Left lobe of liver (tissue), 2 donors: ENCODE results near the gene KIT. TPM values are rescaled to one million over a fixed set of nuclear protein-coding genes. Genes with fewer than 3 reads are reported as not detected.

ENCODE experiments used
- ATAC-seq: fragments of 200-7000 bp; cut with Tn5 transposase; one replicate; pipeline ENCODE4 v1.9.1; 2020; ENCODE audit warnings: mild to moderate bottlenecking, moderate library complexity
- DNase-seq: peaks from one replicate; pipeline ENCODE4 v3.0.0-alpha.2; 2020; ENCODE audit warnings: low spot score
- total RNA-seq: library from RNA; stranded (reverse); gene quantifications from one replicate; pipeline ENCODE4 v1.2.1, GENCODE V29; 2021
- donor health status: DM: no; HTN: no; CAD: no; lungs with moderate emphysema.
- donor health status: DM: no; HTN: yes; CAD: no.

KIT gene
- total RNA-seq, 1 donor from 2014 or later, result 0.23 TPM

DNA sequence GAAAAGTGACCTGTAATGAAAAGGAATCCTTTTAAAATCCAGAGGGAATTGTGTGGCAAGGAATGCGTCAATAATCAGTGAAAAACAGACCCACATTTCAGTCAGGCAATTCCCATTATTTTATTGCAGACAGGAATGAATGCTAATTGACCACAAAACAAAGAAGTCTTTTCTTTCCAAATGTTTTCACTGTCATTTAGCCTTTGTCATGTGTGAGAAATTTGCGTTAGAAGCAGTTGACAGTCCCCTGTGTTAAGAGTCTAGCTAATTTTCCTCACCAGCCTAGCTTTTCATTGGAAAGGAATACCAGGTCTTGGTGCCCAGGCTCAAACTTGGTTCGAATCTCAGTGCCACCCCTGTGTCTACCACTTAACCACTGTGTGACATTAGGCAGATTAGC lies 83.4 kb downstream of the KIT start:
- no peak for ATAC-seq
- DNase-seq, result no peak

DNA sequence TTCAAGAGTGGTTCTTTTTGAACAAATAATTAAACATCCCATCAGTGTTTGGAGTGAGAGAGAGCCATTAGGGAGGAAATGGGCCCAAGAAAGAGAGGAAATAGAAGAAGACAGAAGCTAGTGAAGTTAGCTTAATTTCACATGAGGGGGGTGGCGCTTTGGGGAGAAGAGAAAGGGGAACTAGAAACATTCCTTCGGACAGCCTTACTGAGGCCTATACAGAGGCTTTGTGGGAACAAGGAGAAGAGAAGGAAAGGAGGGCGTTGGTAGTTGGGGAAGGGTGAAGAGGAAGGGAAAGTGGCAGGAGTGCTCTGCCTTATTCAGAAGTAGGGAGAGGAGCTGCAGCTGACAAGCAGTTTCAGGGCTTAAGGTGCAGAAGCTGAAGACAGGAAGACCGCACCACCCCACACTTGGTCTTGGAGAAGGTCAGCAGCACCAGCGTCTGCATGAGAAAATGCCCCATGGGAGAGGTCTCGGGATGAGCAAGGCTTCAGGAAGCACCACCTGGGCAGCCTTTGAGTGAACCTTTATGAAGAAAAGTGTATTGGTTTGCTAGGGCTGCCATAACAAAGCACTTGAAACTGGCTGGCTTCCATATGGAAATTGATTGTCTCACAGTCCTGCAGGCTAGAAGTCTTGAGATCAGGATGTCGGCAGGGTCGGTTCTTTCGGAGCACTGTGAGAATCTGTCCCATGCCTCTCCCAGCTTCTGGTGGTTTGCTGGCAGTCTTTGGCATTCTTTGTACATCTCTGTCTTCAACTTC lies 85.1 kb downstream of the KIT start:
- ATAC-seq, result peak; percentile 38

DNA sequence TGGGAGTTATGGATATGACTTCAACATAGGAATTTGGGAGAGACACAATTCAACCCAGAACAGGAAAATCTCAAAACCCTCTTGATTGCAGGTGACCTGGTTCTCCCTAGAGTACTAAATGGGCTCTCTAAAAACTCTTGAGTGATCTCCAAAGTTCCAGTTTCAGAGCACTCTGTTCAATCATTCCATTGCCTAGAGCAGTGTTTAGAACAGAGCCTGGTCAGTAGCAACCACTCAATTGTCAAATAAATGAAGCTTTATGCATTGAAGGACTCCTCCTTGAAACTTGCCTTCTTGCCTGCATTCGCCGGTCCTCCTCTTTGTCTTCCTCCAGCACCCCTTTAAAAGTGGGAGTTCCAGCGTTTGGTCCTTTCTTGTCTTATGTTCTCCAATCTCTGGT lies 85.8 kb downstream of the KIT start:
- DNase-seq, result no peak
- no peak for ATAC-seq

More for the DNA sequence above, 85.1 kb downstream of the KIT start:
- no peak for DNase-seq

DNA sequence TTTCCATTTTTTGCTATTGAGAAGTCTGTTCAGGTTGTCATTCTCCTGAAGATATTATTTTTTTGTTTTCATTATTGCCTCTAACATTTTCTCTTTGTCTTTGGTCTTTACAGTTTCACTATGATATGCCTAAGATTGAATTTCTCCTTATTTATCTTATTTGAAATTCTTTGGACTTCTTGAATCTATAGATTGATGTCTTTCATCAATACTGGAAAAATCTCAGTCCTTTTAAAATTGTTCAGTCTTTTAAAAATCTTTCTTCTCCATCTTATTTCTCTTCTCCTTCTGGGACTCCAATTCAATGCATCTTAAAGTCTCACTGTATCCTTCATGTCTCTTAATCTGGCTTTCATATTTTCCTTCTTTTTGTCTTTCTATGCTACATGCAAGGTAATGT lies 86.7 kb downstream of the KIT start:
- DNase-seq, result no peak
- no peak for ATAC-seq

DNA sequence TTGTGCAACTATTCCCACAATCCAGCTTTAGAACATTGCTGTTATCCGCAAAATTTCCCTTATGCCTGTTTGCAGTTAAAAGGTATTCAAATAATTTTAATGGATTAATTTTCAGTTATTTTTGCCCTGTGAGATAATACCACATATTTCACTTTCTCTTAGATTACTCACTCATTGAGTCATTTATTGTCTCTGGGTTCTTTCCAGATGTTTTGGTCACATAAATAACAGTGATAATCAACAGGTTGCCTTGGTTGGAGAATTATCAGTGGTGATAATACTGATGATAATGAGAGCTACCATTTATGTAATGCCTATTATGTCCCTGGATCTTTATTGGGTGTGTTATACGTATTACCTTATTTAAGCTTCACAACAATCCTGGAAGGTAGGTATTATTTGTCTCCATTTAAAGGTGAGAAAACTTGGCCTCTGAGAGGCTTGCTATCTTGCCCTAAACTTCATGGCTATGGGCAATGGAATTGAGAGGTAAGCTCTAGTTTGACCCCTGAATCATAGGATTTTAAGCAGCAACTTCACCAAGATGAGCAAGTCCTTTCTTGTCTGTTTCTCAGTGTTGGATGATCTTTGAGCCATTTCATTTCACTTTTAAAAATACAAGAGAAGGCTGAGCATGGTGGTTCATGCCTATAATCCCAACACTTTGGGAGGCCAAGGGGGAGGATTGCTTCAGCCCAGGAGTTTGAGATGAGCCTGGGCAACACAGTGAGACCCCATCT lies 87.4 kb downstream of the KIT start:
- DNase-seq (no peak), ATAC-seq (no peak)

DNA sequence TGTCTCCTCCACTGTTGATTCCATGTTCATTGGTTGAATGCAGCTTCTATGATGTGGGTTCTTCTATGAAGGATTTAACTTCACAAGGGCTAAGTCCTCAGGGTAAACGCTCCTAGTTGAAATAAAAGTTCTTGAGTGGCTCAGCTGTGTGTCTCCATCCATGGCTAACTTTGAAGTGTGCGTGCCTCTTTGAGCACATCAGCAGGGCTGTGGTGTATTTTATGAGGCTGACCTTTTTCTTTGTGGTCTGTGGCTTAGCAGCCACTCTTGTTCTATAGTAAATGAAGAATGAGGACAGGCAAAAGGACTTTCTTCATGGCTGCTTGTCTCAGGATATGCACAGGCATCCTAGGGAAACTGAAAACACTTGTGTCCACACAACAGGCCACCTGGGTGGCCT lies 88.5 kb downstream of the KIT start:
- DNase-seq (no peak), ATAC-seq (no peak)

DNA sequence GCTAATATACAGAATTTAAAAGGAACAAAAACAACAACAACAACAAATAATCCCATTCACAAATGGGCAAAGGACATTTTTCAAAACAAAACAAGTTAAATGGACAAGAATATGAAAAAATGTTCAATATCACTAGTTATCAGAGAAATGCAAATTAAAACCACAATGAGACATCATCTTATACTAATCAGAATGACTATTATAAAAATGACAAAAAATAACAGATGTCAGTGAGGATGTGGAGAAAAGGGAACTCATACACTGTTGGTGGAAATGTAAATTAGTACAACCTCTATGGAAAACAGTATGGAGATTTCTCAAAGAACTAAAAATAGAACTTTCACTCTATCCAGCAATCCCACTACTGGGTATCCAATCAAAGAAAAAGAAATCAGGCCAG lies 92.6 kb downstream of the KIT start:
- DNase-seq (no peak), ATAC-seq (no peak)

DNA sequence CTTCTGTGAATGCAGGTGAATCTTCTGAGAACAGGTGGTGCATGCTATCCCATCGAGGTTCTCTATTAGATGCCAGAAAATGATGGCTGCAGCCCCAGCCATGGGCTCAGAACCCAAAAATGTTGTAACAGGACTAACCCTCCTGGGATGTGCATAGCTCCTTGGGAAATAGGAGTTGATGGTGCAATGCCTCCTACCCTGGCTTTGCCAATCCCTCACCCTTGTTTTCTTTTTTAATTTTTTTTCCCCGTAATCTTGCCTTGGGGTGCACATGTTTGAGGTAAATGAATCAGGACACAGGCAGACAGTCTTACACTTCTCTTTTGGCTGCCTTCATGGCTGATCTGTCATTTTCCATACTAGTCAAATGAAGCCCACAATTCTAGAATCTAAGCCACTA lies 96.6 kb downstream of the KIT start:
- DNase-seq, result no peak
- ATAC-seq, result no peak

DNA sequence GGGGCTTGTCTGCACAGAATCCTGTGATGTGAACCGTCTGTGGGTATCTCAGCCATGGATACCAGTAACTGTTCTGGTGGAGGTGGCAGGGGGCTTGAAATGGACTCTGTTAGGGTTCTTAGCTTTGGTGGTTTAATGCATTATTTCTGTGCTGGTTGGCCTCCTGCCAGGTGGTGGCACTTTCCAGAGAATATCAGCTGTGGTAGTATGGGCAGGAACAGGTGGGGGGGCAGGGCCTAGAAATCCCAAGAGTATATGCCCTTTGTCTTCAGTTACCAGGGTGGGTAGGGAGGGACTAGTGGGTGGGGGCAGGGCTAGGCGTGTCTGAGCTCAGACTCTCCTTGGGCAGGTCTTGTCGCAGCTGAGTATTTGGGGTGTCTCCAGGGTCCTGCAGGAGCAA lies 106.7 kb downstream of the KIT start:
- ATAC-seq, result no peak
- no peak for DNase-seq

DNA sequence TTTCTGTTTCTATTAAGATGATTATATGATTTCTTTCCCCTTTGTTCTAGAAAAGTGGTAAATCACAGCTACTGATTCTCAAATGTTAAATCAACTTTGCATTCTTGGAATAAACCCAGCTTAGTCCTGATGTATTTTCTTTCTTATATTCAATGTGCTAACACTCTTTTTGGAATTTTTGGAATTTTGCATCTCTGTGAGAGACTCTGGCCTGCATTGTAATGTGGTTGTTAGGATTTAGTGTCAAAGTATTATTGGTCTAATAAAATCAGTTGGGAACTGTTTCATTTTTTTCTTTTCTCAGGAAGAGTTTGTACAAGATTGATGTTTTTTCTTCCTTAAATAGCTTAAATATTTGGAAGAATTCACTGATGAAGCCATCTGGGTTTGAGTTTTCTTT lies 109.6 kb downstream of the KIT start:
- DNase-seq (no peak), ATAC-seq (no peak)

DNA sequence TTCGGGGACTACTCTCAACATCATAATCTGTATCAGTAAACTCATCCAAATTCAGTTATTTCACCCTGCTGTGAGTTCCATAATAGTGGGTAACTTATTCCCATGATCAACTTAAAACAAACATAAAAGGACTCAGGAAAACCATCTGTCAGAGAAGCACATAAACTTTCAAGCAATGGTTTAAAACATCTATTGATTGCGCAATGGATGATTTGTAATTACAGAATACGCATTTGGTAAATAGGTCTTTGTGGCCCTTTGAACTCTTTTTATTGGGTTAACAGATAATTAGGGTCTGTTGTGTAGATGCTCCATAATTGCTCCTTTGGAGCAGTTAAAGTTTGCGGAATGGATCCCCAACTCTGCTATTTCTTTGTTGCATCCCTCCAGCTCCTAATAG lies 115.3 kb downstream of the KIT start:
- ATAC-seq (no peak), DNase-seq (no peak)

DNA sequence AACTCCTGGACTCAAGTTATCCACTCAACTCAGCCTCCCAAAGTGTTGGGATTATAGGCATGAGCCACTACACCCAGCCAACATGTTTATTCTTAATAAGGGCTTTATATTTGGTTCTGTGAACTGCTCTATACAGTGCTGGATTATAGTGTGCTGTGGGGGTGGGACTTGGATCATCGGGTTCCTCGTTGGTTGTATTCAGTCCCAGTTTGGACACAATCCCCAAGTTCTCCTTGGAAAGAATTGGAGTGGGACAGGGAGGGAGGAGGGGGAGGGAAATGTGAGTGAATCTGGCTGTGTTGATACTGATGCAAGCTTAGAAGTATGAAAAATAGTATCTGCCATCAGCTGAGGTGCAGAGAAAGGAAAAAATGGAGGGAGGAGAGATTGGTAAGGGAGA lies 121.3 kb downstream of the KIT start:
- DNase-seq (no peak), ATAC-seq (no peak)

DNA sequence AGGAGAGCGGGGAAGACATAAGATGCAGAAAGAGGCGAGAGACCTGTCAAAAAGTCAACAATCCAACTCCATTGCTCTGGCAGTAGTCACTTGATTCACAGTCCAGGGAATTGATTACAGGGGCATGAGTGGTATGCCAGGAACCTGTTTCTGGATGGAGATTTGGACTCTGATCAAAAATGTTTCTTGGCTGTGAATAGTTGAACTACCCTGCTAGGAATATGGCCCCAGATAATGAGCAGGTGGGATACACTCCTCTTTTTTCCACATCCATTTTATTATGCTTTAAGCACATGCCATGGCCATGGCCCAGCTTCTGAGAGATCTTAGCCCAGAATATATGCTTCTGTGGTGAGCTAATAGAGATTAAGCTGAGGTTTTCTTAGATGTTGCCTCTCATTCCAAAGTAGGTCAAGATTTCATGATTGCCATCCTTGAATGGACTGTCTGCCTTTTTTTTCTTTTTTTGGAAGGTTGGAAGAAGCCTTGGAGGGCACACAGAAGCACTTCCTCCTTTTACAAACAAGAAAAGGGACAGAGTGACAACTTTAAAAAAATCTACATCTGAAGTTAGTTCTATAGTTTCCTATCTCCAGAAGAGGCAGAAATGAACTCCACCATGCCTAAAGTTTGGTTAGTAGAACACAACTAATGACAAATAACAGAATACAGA lies 121.9 kb downstream of the KIT start:
- ATAC-seq (no peak), DNase-seq (no peak)

DNA sequence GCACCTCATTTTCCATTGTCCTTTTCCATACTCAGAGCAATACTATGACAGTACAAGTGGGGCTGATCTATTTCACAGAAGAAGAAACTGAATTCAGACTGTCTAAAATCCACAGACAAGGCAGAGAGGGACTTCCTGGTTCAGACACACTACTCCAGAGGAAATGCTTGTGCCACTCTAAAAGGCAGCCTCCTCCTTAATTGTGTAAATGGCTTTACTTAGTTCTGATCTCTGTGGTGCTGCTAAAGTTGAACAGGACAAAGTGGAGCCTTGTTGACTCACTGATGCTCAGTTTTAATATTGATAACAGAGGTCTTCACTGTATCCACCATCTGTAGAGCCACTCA lies 122.4 kb downstream of the KIT start:
- ATAC-seq (no peak), DNase-seq (no peak)

DNA sequence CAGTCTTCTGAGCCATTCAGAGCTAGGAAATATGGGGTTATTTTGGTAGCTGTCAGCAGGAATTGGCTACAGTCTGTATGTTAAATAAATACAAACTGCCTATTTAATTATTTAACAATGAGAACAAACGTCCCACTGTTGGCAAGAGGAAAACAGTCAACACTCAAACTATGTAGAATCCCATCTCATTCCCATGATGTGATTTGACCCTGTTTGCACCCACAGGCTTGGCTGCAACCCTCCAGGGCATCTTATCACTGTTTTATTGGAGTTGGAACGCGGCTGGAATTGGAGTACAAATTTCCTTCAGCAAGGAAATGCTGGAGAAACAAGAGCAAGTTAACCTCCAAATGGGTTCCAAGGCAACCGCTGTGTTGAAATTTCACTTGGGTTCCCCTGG lies 124.0 kb downstream of the KIT start:
- ATAC-seq, result peak; percentile 18

DNA sequence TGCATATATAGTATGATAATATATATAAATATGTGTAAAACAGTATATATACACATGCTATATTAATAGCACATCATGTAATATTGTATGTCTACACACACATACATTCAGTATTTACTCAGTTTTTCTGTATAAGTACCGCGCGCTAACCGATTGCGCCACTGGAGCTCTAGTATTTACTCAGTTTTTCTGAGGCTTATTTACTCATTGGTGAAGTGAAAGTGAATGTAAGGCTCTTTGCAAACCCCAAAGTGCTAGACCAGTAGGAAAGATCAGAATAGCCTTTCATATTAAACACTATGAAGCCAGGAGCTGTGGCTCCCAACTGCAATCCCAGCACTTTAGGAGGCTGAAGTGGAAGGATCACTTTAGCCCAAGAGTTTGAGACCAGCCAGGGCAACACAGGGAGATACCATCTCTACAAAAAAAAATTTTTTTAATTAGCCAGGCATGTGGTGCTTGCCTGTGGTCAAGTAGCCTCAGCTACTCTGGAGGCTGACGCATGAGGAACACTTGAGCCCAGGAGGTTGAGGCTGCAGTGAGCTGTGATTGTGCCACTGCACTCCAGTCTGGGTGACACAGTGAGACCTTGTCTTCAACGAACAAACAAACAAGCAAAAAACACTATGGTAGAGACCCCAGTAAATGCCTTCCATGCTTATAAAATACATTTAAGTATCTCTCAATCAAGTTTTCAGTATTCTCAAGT lies 125.8 kb downstream of the KIT start:
- DNase-seq, result no peak
- ATAC-seq, result no peak

More for the DNA sequence above, 124.0 kb downstream of the KIT start:
- no peak for DNase-seq

DNA sequence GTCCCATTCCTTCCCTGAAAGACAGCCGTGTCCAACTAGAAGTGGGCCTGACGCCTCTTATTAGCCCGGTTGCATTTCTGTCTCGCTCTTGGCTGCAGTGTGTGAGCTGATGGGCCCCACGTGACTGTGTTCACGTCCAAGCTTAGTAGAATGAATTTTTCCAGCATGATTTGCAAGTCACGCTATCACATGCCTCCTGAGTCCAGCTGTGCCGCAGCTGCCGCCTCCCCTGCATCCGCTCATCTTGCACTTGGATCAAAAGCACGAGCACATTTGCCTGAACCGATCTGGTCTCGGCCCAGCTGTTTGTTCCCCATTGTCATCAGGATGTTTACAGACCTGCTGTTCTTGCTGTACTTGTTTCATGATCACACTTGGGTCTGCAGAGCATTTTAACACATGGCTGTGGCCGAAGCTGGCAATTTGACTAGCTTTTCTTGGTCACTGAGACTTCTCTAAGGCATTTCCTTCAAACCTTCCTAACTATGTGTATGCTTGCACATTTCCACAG lies 126.5 kb downstream of the KIT start:
- DNase-seq, result peak; percentile 46
- peak; percentile 62 for ATAC-seq
